Activated CD4-positive, alpha-beta T cell treated with anti-CD3 and anti-CD28 coated beads, Interleukin-2, amount 10 ng/mL, durations not matched to agents 24 days and 14 days (primary cell): ENCODE results near the gene C14orf132. TPM values are rescaled to one million over a fixed set of nuclear protein-coding genes. Genes with fewer than 3 reads are reported as not detected.

Experiments used
- DNase-seq: peaks from one replicate; pipeline ENCODE4 v3.0.0; 2022
- H3K27ac Mint-ChIP-seq: one replicate; pipeline ENCODE4 v1.8.0; 2022; ENCODE audit warnings: mild to moderate bottlenecking, mixed read lengths
- H3K27me3 Mint-ChIP-seq: one replicate; pipeline ENCODE4 v1.8.0; 2022; ENCODE audit warnings: mixed read lengths
- H3K36me3 Mint-ChIP-seq: one replicate; pipeline ENCODE4 v1.8.0; 2022; ENCODE audit warnings: low read depth, mild to moderate bottlenecking, mixed read lengths
- H3K4me1 Mint-ChIP-seq: one replicate; pipeline ENCODE4 v1.8.0; 2021; ENCODE audit warnings: mixed read lengths
- H3K4me3 Mint-ChIP-seq: one replicate; pipeline ENCODE4 v1.8.0; 2022; ENCODE audit warnings: mild to moderate bottlenecking, moderate library complexity, mixed read lengths
- H3K9me3 Mint-ChIP-seq: one replicate; pipeline ENCODE4 v1.8.0; 2021; ENCODE audit warnings: mixed read lengths
- intact Hi-C: fragments of 100-400 bp; cut with micrococcal nuclease; formaldehyde crosslinking; loops from one replicate; pipeline ENCODE4 v1.15.1; 2023
- total RNA-seq: library from RNA; stranded (reverse); gene quantifications from 2 replicates; pipeline ENCODE4 v1.2.3, GENCODE V29; 2022

Gene C14orf132
- total RNA-seq, 1 donor from 2014 or later: 0.47 TPM

DNA sequence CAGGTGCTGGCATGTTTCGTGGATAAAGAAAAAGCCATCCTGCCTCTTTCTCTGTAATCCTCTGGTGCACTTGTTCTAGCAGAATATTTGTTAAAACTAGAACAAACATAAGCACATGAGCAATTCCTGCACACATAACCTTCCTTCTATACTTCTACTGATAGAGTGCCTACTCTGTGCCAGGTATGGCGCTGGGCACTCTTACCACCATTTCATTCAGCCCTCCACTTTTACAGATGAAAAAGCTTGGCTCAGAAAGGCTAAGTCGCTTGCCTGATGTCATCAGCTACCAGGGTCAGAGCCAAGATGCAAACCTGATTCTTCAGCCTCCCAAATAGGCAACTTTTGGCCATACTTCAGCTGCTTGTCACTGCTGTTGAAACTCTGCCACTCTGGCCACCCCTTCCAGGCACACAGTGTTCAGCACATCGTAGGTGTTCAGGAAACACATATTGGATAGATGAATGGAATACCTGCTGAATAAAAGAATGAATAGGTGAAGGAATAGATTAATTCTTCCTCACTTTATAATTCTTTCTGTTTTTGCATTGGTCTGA, 10.0 kb upstream of the C14orf132 start:
- no peak for DNase-seq
- Mint-ChIP-seq H3K4me1 (peaks cover 2% of the 10 kb centered on the region), H3K36me3 (no peaks in the 10 kb centered on the region), H3K4me3 (no peak overlapping the region), H3K27me3 (no peaks in the 10 kb centered on the region), H3K9me3 (no peaks in the 10 kb centered on the region), H3K27ac (no peak overlapping the region)
- intact Hi-C loops: no loop called here

DNA sequence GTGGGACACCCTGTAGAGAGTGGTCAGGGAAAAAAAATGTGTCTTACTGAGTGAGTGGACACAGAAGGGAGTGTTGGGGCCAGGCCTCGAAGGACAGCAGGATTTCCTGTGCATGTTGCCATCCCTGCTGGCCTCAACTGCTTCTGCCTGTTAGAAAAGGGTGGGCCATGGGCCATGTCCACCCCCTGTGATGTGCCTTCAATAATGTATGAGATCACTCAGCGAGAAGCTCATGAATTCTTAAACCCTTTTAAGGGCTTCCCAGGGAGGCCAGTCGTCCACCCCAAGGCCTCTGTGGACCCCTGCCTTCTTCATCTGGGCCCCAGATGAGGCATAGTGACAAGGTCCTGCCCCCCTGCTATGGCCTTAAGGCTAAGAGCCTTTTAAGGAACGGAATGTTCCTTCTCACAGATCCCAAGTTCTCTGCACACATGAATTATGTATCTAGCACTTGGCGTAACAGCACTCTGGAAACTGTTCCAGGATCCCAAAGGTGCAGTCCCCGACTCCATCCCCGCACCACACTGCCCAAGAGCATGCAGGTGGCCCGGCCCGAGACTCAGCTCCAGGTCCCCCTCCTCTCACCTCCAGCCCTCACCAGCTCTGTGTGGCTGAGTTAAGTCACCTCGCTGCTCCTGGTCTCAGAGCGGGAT, 8.9 kb upstream of the C14orf132 start:
- no peak overlapping the region for H3K4me3 Mint-ChIP-seq
- no peaks in the 10 kb centered on the region for H3K9me3 Mint-ChIP-seq
- DNase-seq: no peak
- no peaks in the 10 kb centered on the region for H3K36me3 Mint-ChIP-seq
- peaks cover 2% of the 10 kb centered on the region for H3K4me1 Mint-ChIP-seq
- no peak overlapping the region for H3K27ac Mint-ChIP-seq
- H3K27me3 Mint-ChIP-seq: no peaks in the 10 kb centered on the region
- intact Hi-C loops: no loop called here

DNA sequence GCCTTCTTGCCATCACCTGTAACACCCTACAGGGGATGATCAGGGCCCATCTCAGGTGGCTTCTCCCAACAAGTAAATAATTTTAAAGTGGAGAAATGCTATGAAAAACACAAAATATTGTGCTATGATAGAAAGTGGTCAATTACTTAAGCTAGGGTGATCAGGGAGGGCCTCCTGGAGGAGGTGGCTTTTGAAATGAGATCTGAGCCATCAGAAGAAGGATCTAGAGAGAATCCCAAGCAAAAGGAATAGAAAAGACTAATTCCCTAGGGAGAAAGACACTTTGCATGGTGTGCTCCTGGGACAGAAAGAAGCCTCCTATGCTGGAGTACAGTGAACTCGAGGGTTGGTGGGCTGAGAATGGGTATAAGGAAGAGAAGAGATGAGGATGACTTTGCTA, 7.5 kb upstream of the C14orf132 start:
- Mint-ChIP-seq H3K4me1 (peaks cover 2% of the 10 kb centered on the region), H3K27ac (no peak overlapping the region), H3K27me3 (peaks cover 7% of the 10 kb centered on the region), H3K9me3 (no peaks in the 10 kb centered on the region), H3K4me3 (no peak overlapping the region), H3K36me3 (no peaks in the 10 kb centered on the region)
- intact Hi-C loops: no loop called here
- DNase-seq: no peak

DNA sequence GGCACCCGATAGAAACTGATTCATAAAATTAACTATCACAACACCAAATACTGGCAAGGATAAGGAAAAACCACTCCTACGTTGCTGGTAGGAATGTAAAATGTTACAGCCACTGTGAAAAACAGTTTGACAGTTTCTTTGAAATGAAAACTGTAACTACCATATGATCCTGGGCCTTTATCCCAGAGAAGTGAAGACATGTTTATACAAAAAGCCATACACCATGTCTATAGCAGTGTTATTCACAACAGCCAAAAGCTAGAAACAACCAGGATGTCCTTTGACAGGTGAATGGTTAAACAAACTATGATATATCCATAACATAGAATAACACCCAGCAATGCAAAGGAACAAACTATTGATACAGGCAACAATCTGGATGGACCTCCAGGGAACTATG, 3.7 kb upstream of the C14orf132 start:
- Mint-ChIP-seq H3K27ac (no peak overlapping the region), H3K9me3 (no peaks in the 10 kb centered on the region), H3K4me1 (peaks cover 13% of the 10 kb centered on the region), H3K27me3 (peaks cover 35% of the 10 kb centered on the region), H3K36me3 (no peaks in the 10 kb centered on the region), H3K4me3 (no peak overlapping the region)
- DNase-seq: no peak
- intact Hi-C loops: no loop called here

DNA sequence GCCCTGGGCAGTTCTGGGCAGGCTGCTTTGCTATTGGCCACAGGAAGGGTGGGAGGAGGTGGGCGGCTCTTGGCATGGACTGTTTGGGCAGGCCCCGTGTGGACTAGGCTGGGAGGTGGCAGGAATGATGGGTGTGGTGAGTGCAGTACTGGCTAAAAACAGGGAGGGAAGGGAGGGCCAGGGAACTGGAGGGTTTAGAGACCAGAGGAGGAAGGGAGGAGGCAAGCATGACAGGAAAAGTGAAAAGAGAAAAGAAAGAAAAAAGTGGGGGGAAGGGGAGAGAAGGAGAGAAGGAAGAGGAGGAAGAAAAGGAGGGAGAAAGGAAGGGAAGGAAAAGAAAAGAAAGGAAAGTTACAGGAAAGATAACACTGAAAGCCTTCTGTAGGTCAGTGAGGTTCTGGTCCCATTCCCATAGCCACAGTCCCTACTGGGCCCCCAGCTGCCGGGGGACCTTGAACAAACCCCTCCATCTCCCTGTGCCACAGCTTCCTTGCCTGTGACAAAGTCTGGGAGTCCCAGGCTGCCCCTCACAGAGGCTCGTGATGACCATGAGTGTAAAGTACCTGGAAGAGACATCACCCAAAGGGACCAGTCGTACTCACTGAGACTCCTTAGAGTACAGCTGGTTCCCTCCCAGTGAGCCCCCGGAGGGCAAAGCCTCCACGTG, 1.1 kb upstream of the C14orf132 start:
- H3K9me3 Mint-ChIP-seq: no peaks in the 10 kb centered on the region
- H3K36me3 Mint-ChIP-seq: no peaks in the 10 kb centered on the region
- intact Hi-C loops: no loop called here
- DNase-seq: peak; percentile 55
- H3K27ac Mint-ChIP-seq: no peak overlapping the region
- peaks cover 52% of the 10 kb centered on the region for H3K27me3 Mint-ChIP-seq
- H3K4me1 Mint-ChIP-seq: peaks cover 13% of the 10 kb centered on the region
- H3K4me3 Mint-ChIP-seq: peak overlapping the region; percentile 76

DNA sequence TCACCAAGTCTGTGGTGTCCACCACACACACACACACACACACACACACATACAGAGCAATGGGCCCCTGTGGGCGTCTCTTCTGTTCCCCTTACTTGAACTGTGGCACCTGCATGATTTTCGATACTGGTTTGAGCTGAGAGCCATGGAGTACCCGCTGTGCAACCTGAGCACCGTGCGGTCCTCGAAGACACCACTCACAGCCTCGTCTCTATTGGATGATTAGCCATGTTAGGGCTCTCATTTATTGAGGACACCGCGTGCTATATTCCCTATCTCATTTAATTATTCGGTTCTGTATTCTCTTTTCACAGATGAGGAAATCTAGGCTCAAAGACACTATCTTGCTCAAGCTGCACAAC, 623 bp upstream of the C14orf132 start:
- Mint-ChIP-seq H3K4me1 (peaks cover 13% of the 10 kb centered on the region), H3K9me3 (no peaks in the 10 kb centered on the region), H3K27ac (no peak overlapping the region), H3K36me3 (no peaks in the 10 kb centered on the region), H3K27me3 (peaks cover 52% of the 10 kb centered on the region), H3K4me3 (peak overlapping the region; percentile 76)
- intact Hi-C loops: no loop called here
- DNase-seq: peak; percentile 56

DNA sequence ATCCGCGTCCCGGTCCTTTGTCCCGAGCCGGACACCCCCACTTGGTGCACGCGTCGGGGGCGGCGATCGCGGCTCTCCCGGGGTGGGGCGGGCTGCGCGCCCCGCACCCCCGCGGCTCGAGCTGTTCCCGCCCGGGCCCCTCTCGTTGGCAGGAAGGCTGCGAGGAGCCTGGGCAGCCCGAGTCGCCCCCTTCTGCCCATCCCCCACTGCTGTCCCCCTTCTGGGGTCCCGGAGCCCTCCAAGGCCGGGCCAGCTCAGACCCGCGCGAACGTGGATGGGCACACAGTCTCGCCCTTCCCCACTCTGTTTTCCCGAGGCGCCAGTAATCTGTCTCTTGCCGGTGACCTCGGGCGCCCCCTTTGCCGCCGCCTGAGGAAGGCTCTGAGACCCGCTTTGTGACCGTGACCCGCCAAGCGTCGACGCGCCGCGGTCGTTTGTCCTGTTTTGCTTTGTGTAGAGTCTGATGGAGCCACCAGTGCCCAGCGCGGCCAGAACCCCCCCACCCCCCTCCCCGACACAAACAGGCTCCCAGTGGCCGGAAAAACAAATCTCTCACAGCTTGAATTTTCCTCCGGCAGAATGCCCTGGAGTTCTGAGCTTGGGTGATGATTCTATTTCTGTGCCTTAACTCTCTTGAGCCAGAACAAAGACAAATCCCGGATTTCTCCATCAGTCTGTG, 610 bp downstream of the C14orf132 start:
- Mint-ChIP-seq H3K27ac (peak overlapping the region; percentile 55), H3K4me3 (peak overlapping the region; percentile 82), H3K27me3 (peaks cover 52% of the 10 kb centered on the region), H3K9me3 (no peaks in the 10 kb centered on the region), H3K4me1 (peaks cover 13% of the 10 kb centered on the region), H3K36me3 (no peaks in the 10 kb centered on the region)
- intact Hi-C loops: no loop called here
- DNase-seq: peak; percentile 60

DNA sequence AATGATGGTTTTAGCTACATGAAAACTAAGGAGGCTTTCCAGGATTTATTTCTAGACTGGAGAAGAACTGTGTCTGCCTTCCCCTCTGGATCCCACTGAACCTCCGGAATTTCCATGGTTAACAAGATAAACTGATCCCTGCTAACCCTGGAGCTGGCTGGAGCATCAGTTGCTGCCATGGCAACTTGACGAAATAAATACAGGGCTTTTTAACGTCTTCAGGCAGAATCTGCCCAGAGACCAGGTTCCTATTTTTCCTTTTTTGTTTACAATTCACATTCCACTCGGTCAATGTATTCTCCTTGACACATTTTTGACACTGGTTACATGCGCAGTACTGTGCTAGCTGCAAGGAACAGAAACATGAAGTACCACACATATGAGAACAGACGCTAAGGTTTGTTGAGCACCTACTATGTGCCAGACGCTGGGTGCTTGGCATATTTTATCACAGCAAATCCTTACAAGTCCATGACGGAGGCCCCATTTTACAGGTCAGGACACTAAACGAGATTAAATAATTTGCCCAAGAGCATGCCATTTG, 1.7 kb downstream of the C14orf132 start:
- intact Hi-C loops: no loop called here
- DNase-seq: no peak
- Mint-ChIP-seq H3K4me3 (peak overlapping the region; percentile 6), H3K27ac (no peak overlapping the region), H3K9me3 (no peaks in the 10 kb centered on the region), H3K27me3 (peaks cover 50% of the 10 kb centered on the region), H3K4me1 (peaks cover 13% of the 10 kb centered on the region), H3K36me3 (no peaks in the 10 kb centered on the region)

DNA sequence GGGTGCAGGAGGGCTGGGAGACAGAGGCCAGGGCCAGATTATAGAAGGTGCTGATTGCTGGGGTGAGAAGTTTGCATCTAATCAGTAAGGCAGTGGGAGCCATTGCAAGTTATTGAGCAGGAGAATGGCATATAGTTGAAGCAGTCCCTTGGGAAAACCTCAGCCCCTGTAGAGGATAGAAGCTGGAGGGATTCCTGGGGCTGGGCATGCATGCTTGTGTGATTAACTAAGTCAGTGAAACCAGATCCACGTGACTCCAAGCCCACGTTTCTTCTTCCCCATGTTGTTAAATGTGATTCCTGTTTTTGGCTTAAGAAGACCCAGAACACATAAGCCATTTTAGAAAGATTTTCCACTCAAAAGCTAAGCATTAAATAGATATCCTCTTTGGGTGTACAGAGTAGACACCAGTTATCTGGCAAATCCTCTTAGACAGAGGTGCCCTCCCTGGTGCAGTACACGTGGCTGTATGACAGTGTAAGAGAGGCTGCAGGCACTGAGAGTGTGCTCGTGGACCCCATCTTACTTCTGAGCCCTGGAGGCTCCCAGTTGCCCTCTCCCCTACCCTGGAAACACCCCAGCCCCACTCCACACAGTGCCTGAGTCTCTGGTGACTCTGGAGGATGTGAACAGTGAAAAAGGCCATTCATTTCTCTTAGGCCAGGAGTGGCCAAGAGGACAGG, 3.2 kb downstream of the C14orf132 start:
- no peak for DNase-seq
- Mint-ChIP-seq H3K4me3 (no peak overlapping the region), H3K9me3 (no peaks in the 10 kb centered on the region), H3K27ac (no peak overlapping the region), H3K36me3 (no peaks in the 10 kb centered on the region), H3K4me1 (peaks cover 13% of the 10 kb centered on the region), H3K27me3 (peaks cover 42% of the 10 kb centered on the region)
- intact Hi-C loops: no loop called here

DNA sequence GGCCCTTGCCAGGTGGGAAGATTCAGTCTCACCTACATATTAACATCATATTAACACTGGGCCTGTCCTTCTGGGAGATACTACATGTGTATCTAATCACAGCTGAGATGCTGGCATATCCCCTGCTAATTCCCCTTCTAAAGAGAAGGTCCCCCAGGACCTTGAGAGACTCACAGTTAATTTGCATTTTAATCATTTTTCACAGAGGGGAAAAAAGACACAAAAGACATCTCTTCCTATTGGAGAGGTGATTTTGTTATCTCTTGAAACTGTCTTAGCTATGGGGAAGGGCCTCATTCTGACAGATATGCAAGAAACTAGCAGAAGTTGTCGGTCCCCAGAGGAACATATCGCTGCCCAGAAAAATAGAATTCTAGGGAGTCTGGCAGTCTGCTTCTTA, 7.5 kb downstream of the C14orf132 start:
- Mint-ChIP-seq H3K4me1 (no peaks in the 10 kb centered on the region), H3K4me3 (no peak overlapping the region), H3K9me3 (no peaks in the 10 kb centered on the region), H3K27ac (no peak overlapping the region), H3K27me3 (peaks cover 7% of the 10 kb centered on the region), H3K36me3 (no peaks in the 10 kb centered on the region)
- no peak for DNase-seq
- intact Hi-C loops: no loop called here

DNA sequence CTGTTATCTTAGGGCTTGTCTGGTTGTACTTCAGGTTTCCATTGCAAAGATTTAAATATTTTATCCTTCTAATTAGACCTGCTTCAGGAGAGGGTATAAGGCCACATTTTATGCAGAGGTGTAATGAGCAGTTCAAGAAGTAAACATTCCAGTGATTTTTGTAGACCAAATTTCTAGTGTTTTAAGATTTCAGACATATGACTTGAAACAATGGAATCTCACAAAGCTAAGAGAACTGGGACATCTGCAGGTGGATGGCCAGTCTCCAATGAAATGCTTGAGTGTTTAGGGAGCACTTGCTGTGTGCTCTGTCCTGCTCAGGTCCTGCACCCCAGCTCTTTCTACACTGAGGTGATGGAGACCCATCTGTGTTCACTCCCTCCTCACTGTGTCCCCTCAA, 7.9 kb downstream of the C14orf132 start:
- Mint-ChIP-seq H3K27ac (no peak overlapping the region), H3K9me3 (no peaks in the 10 kb centered on the region), H3K27me3 (peaks cover 3% of the 10 kb centered on the region), H3K36me3 (no peaks in the 10 kb centered on the region), H3K4me1 (no peaks in the 10 kb centered on the region), H3K4me3 (no peak overlapping the region)
- DNase-seq: no peak
- intact Hi-C loops: no loop called here

DNA sequence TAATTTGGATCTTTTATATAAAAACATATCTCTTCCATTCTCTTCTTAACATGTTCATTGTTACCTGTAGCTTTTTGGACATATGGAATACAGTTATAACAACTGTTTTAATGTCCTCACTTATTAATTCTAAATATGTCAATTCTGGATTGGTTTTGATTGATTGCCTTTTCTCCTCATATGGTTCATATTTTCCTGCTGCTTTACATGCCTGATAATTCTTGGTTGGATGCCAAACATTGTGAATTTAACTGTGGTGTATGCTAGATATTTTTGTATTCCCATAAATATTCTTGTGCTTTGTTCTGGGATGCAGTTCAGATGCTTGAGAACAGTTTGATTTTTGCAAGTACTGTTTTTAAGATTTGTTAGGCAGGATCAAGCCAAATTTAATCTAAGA, 10.8 kb downstream of the C14orf132 start:
- DNase-seq: no peak
- peaks cover 3% of the 10 kb centered on the region for H3K27me3 Mint-ChIP-seq
- intact Hi-C loops: no loop called here
- no peak overlapping the region for H3K4me3 Mint-ChIP-seq
- no peaks in the 10 kb centered on the region for H3K9me3 Mint-ChIP-seq
- no peaks in the 10 kb centered on the region for H3K36me3 Mint-ChIP-seq
- H3K27ac Mint-ChIP-seq: no peak overlapping the region
- no peaks in the 10 kb centered on the region for H3K4me1 Mint-ChIP-seq

DNA sequence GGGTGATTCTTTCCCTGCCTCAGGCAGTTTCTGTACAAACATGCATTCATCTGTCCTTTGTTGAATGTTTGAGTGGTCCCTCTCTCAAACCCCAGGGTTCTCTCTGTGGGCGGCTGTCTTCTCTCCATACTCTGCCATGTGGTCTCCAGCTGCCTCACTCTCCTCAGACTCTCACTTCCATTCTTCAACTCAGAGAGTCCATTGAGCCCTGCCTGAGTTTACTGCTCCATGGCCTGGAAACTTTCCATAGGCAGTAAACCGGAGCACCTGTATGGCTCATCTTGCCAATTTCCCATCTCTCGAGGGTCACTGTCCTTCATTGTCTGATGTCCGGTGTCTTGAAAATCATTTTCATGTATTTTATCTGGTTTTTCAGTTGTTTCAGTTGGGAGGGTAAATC, 11.3 kb downstream of the C14orf132 start:
- Mint-ChIP-seq H3K27ac (no peak overlapping the region), H3K4me3 (no peak overlapping the region), H3K9me3 (no peaks in the 10 kb centered on the region), H3K27me3 (peaks cover 3% of the 10 kb centered on the region), H3K4me1 (no peaks in the 10 kb centered on the region), H3K36me3 (no peaks in the 10 kb centered on the region)
- intact Hi-C loops: no loop called here
- DNase-seq: no peak

DNA sequence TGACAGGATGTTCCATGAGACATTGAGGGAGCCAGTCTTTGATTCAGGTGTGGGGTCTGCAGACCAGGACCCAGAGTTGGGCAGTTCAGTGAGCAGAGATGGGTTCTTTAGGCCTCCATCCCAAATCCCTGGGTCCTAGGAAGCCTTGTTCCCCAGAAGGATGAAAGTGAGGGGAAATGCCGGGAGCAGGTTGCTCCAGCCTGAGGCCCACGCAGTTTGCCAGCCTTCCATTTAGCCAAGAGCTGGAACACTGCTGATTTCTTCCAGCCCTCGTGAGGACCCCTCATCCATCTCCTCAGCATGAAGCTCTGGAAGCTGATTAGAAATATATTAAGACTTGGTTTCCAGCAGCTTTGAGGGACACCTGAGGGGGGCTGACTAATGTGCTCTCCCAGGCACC, 12.1 kb downstream of the C14orf132 start:
- no peak for DNase-seq
- no peaks in the 10 kb centered on the region for H3K4me1 Mint-ChIP-seq
- no peaks in the 10 kb centered on the region for H3K36me3 Mint-ChIP-seq
- intact Hi-C loops: no loop called here
- H3K27ac Mint-ChIP-seq: no peak overlapping the region
- H3K9me3 Mint-ChIP-seq: no peaks in the 10 kb centered on the region
- H3K27me3 Mint-ChIP-seq: peaks cover 3% of the 10 kb centered on the region
- no peak overlapping the region for H3K4me3 Mint-ChIP-seq
